ENCODE data around the gene SRRM2.

DNA sequence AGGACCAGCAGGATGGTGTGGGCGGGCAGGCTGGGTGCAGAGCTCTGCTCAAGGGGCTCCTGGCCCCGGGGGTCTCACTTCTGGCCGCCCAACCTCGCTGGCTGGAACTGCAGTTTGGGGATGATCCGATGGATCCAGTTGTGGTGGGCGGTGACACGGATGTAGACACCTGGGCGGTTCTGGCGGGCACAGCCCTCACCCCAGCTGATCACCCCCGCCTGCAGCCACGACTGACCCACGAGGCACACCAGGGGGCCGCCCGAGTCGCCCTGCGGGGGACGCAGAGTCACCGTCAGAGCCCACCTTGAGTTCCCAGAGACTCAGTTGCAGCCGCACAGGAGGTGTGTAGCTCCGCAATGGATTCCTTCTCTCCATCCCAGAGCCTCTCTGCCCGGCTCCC, 39.9 kb upstream of the SRRM2 start:
- TF ChIP-seq EZH2 (IDR thresholded peaks at IDR 0.05; ENCODE audit: insufficient read depth, poor library complexity, severe bottlenecking) (no peak), EZH2phosphoT487 (IDR thresholded peaks at IDR 0.05; ENCODE audit: insufficient read depth, low read depth) (no peak)

All from GM23248 (cell line).